HG03108 (cell line): ENCODE measurements around the gene UCMA.
"Not testable (repeated sequence)": the region's sequence is repeated elsewhere in the genome, so short reads cannot be mapped to it uniquely, and the experiment has no call there.

Source experiments
- ATAC-seq: cut with Tn5 transposase; IDR thresholded peaks from one replicate; pipeline ENCODE4 v1.9.1; 2021; ENCODE audit warnings: moderate library complexity; ENCODE audit not compliant: unreplicated experiment

UCMA gene

DNA sequence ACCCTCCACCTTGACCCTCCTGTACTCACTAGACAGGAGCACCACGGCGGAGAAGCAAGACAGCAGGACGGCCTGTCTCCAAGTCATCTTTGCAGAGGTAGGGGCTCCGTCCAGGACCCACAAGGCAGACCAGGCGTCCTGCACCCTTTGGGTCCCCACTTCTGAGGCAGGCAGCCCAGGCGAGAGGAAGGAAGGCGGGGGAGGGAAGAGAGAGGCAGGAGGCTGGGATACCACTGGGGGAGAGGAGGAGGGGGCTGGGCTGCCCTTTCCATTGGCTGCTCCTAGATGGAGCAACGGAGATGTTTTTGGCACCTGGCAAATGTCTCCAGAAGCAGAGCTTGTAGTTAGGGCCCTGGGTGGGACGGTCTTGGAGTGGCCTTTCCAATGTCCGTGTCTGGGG is at the start of gene UCMA:
UCMA (minus strand) TSS at position 203 of the 400 bp plus-strand sequence; CDS start at position 87, 116 bp downstream.
- no peak for ATAC-seq

- ATAC-seq: not testable (repeated sequence)
Observed at GRCh38 chr10:13282348-13282747, 48.2 kb upstream of the UCMA start.

DNA sequence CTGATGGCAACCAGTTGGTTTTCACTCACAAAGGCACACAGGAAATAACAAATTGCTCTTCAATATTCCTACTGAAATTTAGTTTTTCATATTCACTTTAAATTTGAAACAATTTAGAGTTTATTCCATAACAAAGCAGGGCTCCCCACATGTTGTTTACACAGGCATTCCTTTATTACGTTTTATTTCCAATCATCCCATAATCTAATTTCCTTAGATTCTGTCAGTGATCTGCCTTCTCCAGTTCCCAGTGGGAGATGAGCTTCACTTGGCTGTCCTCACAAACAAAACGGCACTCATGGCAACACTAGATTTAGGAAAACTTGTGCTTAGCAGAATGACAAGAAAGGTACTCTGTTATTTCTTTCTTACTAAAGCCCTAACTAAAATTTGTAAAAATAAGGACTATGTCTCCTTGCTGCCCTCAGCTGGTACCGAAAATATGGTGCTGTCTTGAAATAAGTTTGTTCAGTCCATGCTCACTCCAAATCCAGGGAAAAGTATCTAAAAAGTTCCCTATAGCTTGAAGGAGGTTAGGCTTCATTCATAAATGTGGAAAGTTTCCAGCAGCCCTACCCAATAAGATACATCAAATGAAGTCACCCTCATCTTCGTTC is 42.7 kb upstream of the UCMA start:
- ATAC-seq: no peak

DNA sequence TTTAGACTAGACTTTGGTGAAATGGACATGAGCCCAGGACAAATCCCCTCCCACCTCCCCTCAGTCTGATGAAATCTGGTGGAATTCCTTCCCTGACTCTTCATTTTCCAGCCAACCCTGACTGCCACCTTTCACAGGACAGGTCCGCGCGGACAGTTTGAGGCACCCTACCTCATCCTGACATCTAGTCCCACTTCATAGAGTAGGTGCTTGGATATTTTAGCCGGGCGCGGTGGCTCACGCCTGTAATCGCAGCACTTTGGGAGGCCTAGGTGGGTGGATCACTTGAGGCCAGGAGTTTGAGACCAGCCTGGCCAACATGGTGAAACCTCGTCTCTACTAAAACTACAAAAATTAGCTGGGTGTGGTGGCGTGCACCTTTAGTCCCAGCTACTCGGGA is 42.0 kb upstream of the UCMA start:
- ATAC-seq: not testable (repeated sequence)

DNA sequence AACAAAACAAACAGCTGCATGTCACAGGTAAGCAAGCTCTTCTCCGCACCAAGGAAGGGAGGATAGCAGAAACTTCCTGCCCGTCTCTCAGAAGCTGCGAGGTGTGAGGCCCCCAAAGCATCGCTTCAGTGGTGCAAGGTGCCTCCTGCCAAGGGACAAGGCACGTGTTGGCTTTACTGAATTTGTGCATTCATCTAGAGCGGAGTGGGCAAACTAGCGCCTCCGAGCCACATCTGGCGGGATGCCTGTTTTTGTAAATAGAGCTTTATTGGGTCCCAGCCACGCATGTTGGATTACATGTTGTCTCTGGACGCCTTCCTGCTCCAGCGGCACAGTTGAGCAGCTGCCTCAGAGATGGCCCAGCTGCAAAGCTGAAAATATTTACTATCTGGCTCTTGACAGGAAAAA is 38.0 kb upstream of the UCMA start:
- ATAC-seq: peak; percentile 23

GRCh38 chr10:13271552-13272163 is 37.5 kb upstream of the UCMA start:
- peak; percentile 76 for ATAC-seq

DNA sequence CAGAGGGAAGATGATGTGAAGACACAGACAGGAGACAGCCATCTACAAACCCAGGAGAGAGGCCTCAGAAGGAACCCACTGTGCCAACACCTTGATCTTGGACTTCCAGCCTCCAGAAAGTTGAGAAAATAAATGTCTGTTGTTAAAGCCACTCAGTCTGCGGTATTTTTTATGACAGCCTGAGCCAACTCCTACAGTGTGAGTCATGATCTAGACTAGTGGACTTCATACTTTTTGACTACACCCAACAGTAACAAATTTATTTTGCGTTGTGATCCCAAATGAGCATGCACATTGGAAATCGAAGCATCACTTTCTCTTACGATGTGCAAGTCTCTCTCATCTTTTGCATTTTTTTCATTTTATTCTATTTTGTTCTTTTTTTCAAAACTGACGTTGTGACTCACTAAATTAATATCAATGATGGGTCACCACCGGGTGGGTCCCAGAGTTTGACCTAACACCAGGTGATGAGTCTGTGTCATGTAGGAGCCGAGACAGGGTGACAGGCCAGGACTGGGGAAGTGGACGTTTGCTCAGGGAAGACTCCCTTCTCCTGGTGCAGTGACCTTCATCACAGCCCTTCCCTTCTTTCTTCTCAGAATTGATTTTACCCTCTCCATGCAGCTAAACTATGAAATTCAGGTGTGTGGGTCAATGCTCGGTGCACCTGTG is 36.8 kb upstream of the UCMA start:
- no peak for ATAC-seq

- no peak for ATAC-seq
Observed at GRCh38 chr10:13268841-13269240, 34.7 kb upstream of the UCMA start.

- ATAC-seq: no peak
Observed at GRCh38 chr10:13268310-13268709, 34.1 kb upstream of the UCMA start.

DNA sequence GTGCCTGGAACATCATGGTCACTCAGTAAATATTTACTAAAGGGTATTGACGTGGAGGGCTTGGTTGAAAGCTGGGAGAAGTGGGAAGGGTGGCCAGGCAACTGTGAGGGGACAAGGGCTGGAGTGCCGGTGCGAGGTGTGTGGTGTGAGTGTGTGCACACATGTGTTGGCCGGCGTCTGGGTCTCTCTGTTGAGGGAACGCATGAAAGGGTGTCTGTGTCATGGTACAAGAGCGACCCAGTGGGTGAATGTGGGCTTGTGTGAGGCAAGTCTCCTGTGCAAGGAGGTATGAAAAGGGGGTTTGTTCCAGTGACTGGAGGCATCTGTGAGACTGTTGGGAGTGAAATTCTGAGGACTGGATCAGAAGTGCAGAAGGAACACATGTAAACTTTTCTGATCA is 29.4 kb upstream of the UCMA start:
- ATAC-seq: no peak

- no peak for ATAC-seq
Observed at GRCh38 chr10:13262433-13262832, 28.3 kb upstream of the UCMA start.

- ATAC-seq: no peak
Observed at GRCh38 chr10:13257621-13258140, 23.5 kb upstream of the UCMA start.

DNA sequence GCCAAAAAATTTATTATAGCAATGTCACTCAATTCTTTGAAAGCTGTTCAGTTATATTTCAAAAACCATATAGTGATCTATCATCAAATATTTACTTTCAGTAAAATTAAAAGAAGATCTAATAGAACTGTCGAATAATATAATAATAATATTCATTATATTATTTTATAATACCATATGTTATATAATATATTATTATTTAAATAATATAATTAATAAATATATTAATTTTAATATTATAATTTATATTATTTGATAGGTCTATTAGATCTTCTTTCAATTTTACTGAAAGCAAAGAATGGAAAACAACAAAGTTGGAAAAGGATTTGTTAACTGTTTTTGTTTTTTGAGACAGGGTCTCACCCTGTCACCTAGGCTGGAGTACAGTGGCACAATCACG is 22.5 kb upstream of the UCMA start:
- no peak for ATAC-seq

- ATAC-seq: no peak
Observed at GRCh38 chr10:13253726-13254125, 19.6 kb upstream of the UCMA start.

DNA sequence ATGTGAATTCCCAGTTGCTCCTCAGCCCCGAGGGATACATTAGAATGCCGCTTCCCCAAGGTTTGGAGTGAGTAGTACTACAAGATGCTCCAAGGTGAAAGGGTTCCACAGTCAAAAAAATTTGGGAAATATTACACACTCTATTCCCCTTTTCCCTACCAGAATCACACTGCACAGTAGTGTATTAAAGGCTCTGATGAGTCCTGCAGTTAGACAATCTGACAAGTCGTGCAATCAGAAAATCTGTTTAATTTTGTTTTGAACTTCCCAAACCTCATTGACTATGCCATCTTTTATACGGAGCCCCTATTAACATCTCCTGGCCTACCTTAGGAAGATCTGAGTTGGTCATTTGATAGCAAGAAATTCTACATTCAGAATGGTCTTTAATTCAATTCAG is 13.6 kb upstream of the UCMA start:
- no peak for ATAC-seq

GRCh38 chr10:13247246-13247645 is 13.1 kb upstream of the UCMA start:
- ATAC-seq: no peak

- ATAC-seq: not testable (repeated sequence)
Observed at GRCh38 chr10:13242260-13242659, 8.1 kb upstream of the UCMA start.

- no peak for ATAC-seq
Observed at GRCh38 chr10:13241613-13242012, 7.4 kb upstream of the UCMA start.

DNA sequence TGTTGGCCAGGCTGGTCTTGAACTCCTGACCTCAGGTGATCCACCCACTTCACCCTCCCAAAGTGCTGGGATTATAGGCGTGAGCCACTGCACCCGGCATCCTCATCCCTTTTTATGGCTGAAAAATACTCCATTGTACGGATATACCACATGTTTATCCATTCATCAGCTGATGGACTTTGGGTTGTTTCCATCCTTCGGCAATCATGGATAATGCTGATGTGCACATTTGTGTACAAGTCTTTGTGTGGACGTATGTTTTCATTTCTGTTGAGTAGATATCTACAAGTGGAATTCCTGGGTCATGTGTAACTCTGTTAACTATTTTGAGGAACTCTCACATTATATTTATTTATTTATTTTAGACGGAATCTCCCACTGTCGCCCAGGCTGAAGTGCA is 5.7 kb upstream of the UCMA start:
- no peak for ATAC-seq

DNA sequence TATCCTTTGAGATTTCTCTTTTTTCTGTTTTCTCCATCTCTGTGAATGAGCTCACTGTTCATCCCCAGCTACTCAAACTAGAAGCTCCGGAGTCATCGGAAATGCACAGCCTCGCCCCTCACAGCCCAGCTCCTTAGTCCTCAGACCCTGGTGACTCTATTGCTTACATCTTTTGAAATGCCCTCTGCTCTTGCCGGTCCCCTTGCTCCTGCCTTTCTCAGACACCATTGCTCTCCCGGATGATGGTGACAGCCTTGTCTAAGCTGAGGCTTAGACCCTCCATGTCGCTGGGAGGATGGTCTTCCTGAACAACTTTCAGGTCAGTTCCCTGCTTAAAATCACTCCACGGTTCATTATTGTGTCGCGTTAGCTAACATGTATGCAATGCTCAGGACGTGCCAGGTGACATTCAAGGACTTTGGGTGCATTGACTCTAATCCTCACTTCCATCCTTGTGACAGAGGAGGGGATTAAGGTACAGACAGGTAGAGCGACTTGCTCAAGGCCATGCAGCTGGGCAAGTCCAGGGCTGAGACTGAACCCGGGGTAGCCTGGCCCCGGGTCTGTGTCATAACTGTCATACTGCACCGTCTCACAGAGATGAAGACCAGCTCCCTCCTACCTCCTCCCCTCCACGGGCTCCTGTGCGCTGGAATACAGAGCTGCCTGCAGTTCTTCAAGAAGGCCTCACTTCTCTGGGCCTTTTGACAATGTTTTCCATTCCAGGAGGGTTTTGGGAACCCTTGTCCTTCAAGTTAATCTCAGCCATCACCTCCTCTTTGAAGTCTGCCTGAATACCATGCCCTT is 4.3 kb upstream of the UCMA start:
- no peak for ATAC-seq

- ATAC-seq: no peak
Observed at GRCh38 chr10:13236638-13237037, 2.5 kb upstream of the UCMA start.
